Stimulated activated CD4-positive, alpha-beta T cell treated with anti-CD3 and anti-CD28 coated beads, Interleukin-1b, Interleukin-23, amount 100 ng/mL, for 1 hour (primary cell): ENCODE results near the gene FANCC.
"Not testable (repeated sequence)": the region's sequence is repeated elsewhere in the genome, so short reads cannot be mapped to it uniquely, and the experiment has no call there.

ENCODE experiments used
- DNase-seq, 2 donors: peaks; one replicate each; pipeline ENCODE4 v3.0.0-alpha.2; 2020; ENCODE audit warnings: low read depth in 2 of 2

The FANCC gene

DNA sequence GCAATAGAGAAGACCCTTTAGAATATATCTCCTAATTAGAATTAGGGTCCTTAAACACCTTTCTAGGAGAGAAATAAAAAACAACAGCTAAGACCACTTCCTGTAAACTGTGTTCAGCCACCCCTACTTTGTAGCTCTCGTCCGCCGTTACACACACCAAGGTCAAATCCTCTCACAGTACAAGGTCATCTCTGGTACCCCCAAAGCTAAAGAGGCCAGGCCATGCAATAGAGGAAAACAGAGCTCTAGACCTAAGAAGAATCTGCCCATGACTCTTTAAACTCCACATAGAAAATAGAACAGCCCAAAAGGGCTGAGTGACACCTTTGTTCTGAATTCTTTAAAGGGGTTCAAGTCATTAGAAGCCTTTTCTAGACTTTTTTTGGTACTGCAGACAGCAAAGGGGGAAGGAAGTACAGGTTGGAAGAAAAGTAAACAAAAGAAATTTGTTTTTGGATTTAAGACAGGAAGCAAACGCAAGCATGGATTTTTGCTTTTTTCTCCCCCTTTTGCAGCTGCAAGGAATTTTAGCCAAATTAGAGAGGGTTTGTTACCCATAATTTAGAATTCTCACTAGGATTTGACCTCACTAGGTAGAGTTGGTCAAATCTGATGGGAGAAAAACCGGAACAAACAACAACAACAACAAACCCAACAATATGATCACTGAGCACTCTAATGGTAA is 13.4 kb upstream of the FANCC start:
- no peak for DNase-seq

DNA sequence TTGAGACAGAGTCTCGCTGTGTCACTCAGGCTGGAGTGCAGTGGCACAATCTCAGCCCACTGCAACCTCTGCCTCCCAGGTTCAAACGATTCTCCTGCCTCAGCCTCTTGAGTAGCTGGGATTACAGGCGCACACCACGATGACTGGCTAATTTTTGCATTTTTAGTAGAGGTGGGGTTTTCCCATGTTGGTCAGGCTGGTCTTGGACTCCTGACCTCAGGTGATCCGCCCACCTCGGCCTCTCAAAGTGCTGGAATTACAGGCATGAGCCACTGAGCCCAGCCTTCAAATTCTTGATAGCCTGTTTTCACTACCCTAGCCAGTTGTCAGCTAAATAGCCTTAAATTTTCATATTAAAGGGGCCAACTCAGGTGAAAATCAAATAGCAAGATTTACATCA is 11.6 kb upstream of the FANCC start:
- not testable (repeated sequence) for DNase-seq

GRCh38 chr9:95327239-95327865 is 9.8 kb upstream of the FANCC start:
- DNase-seq, result no peak

DNA sequence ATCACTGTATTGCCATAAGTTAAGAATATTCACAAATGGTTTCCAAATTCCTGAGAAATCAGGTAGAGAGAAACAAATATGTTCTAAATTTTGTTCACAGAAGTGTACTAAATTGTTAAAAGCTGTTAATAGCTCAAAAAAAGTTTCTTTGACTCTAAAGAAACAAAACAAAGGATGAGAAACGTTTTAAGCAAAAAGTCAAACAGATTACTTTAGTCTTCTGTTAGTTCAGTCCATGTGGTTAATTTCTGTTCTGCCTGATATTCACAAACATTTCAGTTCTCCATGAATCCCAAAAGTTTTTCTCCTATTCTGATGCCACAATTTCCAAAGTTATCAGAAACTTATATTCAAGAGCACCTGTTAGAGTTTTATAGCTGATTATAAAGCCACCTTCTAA is 7.7 kb upstream of the FANCC start:
- DNase-seq, result no peak

DNA sequence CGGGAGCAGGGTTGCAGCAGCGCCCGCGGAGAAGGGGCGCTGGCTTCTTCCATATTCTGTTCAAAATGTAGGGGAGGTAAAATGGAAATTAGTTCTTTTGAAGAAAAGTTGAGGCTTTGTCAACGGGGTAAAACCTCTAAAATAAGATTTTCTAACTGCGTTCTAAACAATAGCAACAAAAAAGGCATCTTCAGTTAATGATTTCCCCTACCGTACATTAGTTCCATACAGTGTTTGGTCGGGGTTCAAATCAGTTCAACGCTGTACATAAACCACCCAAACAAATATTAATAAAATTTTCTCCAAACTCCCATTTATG is 343 bp upstream of the FANCC start:
- no peak for DNase-seq

DNA sequence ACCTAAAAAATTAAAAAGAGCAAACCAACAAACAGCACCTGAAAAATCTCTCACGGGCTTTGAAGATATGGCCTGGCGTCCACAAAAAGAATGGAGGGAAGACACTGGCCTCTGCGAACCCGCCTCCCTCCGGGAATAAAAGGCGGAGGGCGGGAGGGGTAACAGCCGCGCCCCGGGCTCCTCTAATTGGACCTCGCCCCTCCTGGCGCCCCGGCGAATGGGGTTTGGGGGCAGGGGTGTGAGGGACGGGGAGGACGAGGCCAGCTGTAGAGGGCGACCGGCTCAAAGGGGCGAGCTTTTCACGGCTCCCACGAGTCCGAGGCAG is 753 bp downstream of the FANCC start:
- no peak for DNase-seq

- no peak for DNase-seq
Observed at GRCh38 chr9:95316274-95316673, 1.2 kb downstream of the FANCC start.

DNA sequence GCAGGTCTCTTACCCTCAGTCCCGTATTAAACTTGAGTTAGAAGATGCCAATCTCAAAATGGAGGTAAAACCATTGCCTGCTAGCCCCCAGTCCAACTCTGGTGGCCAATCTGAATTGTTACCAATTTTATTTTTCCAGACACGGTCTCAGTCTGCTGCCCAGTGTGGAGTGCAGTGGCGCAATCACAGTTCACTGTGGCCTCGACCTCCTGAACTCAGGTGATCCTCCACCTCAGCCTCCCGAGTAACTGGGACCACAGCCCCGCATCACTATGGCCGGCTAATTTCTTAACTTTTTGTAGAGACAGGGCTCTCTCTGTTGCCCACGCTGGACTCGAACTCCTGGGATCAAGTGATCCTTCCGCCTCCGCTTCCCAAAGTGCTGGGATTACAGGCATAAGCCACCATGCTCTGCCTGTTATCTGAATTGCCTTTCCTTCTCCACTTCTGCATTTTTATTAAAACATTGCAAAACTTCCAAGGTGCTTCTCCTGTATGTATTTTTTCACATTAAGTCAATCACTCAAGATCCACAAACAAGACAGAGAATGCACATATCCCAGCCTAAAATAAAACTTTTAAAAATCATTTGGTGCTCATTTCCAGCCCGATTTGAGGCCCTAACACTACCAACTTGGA is 2.3 kb downstream of the FANCC start:
- no peak for DNase-seq

DNA sequence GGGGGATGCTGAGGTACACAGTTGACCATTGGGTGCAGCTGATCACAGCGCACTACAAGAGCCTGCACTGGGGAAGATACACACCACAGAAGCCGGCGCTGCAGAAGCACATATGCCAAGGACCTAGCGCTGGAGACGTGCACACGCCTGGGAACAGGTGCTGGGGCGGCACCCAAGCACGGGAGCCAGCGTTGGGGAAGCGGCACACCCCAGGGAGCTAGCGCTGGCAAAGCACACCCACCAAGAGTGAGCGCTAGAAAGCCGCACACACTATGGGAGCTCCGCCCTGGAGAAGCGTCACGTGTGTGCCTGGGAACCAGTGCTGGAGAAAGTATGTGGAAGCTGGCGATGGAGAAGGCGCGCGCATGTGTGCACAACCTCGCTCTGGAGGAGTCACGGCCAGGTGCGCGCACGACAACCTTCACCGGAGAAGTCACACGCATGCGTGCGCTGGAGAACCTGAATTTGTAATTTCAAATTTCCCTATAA is 4.5 kb downstream of the FANCC start:
- no peak for DNase-seq

GRCh38 chr9:95311961-95312360 is 5.5 kb downstream of the FANCC start:
- DNase-seq, result no peak

- no peak for DNase-seq
Observed at GRCh38 chr9:95307538-95307937, 10.0 kb downstream of the FANCC start.

GRCh38 chr9:95306819-95307218 is 10.7 kb downstream of the FANCC start:
- no peak for DNase-seq

DNA sequence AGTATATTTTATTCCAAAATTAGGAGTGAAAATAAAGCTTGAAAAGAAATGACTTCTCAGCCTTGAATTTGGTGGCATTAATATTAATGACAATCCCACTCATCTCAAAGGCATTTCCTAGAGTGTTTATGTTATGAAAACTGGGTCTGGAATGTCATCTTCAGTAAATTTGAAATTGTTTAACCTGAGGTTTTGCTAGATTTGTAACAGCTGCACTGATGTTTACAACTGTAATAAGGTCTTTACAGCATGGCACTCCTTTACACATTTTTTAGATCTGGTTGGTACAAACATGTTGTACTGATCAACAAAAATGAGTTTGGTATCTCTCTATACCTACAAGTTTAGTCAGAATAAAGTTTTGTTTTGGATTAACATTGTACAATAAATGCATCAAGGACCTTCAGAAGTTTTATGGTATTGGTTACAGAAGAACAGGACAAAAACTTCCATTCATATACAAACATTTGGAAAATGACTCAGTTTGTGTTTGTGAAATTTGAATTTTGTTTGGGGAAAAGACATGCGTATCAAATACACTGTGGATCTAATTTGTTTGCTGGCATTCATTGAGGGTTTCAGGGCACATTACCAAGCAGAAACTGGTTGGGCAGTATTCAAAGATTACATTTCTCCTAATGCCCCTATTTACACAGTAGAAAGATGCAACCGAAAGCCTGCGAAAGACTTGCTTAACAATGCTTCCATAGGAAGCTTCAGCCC is 11.6 kb downstream of the FANCC start:
- DNase-seq, result no peak

DNA sequence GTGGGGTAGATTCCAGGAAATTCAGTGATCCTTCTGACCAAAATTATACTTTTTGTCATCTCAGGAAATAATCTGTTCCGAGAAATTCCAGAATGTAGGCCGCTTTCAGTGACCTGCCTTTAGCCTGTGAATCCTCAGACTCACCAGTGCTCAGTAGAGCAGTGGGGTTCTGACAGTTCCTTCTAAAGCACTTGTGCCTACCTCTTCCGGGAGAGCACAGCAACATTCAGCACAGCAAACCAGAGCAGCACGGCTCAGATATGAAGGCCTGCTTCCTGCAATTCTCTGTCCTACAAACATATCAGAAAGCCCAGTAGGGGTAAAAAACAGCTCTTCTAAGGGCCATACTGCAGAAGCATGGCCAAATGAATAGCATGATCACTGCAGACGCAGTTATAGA is 15.0 kb downstream of the FANCC start:
- no peak for DNase-seq

- no peak for DNase-seq
Observed at GRCh38 chr9:95297760-95298159, 19.7 kb downstream of the FANCC start.

- no peak for DNase-seq
Observed at GRCh38 chr9:95297316-95297715, 20.2 kb downstream of the FANCC start.

- DNase-seq, result no peak
Observed at GRCh38 chr9:95296761-95297160, 20.7 kb downstream of the FANCC start.

DNA sequence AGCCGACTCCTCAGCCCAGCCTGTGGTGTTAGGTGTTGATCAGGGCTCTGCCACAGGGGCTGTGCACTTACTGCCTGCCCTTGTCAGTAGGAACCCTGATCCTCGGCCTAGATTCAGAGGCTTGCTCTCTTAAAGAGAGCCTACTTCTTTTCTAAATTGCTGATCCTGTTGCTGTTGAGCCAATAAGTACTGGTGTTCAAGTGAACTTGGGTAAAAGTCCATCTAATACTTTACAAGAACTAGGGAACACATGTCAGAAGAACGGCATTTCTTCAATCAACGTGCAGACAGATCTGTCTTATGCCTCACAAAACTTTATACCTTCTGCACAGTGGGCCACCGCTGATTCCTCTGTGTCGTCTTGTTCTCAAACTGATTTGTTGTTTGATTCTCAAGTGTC is 24.2 kb downstream of the FANCC start:
- DNase-seq, result not testable (repeated sequence)

- DNase-seq, result no peak
Observed at GRCh38 chr9:95292226-95292625, 25.3 kb downstream of the FANCC start.

DNA sequence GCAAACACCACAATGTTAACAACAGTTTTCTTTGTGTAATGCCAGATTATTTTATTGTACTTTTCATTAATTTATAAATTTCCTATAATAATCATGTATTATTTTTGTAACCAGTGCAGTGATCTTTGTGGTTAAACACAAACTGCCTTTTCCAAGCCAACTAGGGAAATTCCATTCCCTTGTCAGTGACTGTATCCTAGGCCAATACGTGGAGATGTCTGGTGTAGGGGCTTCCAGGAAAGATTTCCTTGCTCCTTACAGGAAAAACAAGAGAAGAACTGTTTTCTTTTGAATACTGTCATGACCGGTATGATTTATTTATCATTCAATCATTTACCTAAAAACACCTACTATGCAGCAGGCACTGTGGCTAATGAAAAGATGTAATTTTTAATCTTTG is 31.4 kb downstream of the FANCC start:
- no peak for DNase-seq

- DNase-seq, result no peak
Observed at GRCh38 chr9:95285307-95285706, 32.2 kb downstream of the FANCC start.

GRCh38 chr9:95284162-95285080 is 33.1 kb downstream of the FANCC start:
- DNase-seq, result no peak
